KBM-7 (cell line): ENCODE results near the gene NMT1.

Experiments used
- DNase-seq: peaks from one replicate; pipeline ENCODE4 v3.0.0-alpha.2; 2015
- in situ Hi-C: fragments of 300-500 bp; cut with MboI; formaldehyde crosslinking; loops from 2 replicates; pipeline ENCODE4 v1.14.3; 2020; ENCODE audit warnings: low sequenced_read_pairs, low pct_unique_long_range_greater_than_20kb, mixed read lengths

The NMT1 gene

GRCh38 chr17:45139533-45139920 lies 78.4 kb downstream of the NMT1 start:
- no peak for DNase-seq
- in situ Hi-C loops = no loop called here

- DNase-seq = no peak
Measured at GRCh38 chr17:45143094-45143670, 82.1 kb downstream of the NMT1 start.

GRCh38 chr17:45143767-45144198 lies 82.7 kb downstream of the NMT1 start:
- DNase-seq = no peak
- in situ Hi-C loops = no loop called here

More at GRCh38 chr17:45143094-45143670, 82.1 kb downstream of the NMT1 start:
- in situ Hi-C loops = no loop called here

GRCh38 chr17:45144199-45145034 lies 83.3 kb downstream of the NMT1 start:
- DNase-seq = no peak
- in situ Hi-C loops = no loop called here

GRCh38 chr17:45145035-45145389 lies 83.9 kb downstream of the NMT1 start:
- in situ Hi-C loops = no loop called here
- DNase-seq = no peak

- DNase-seq = no peak
- in situ Hi-C loops = no loop called here
Measured at GRCh38 chr17:45146166-45146565, 85.0 kb downstream of the NMT1 start.

- in situ Hi-C loops = no loop called here
Measured at GRCh38 chr17:45146592-45146889, 85.4 kb downstream of the NMT1 start.

GRCh38 chr17:45146890-45147580 lies 85.9 kb downstream of the NMT1 start:
- DNase-seq = no peak
- in situ Hi-C loops = no loop called here

More at GRCh38 chr17:45146592-45146889, 85.4 kb downstream of the NMT1 start:
- no peak for DNase-seq

GRCh38 chr17:45147581-45148182 lies 86.6 kb downstream of the NMT1 start:
- in situ Hi-C loops = no loop called here
- DNase-seq = peak; percentile 93

- peak; percentile 100 for DNase-seq
- in situ Hi-C loops = no loop called here
Measured at GRCh38 chr17:45148183-45149036, 87.3 kb downstream of the NMT1 start, which contains the start of gene HEXIM1. HEXIM1 (plus strand) TSS chr17:45148475; CDS start chr17:45149191, 716 bp downstream.

GRCh38 chr17:45149037-45149668 lies 88.0 kb downstream of the NMT1 start:
- peak; percentile 87 for DNase-seq

GRCh38 chr17:45149669-45150664 lies 88.8 kb downstream of the NMT1 start:
- in situ Hi-C loops = no loop called here
- peak; percentile 57 for DNase-seq

More at GRCh38 chr17:45149037-45149668, 88.0 kb downstream of the NMT1 start:
- in situ Hi-C loops = no loop called here

GRCh38 chr17:45150911-45151809 lies 90.0 kb downstream of the NMT1 start:
- DNase-seq = peak; percentile 54
- in situ Hi-C loops = no loop called here

- in situ Hi-C loops = no loop called here
- no peak for DNase-seq
Measured at GRCh38 chr17:45155029-45155428, 93.9 kb downstream of the NMT1 start.

- in situ Hi-C loops = no loop called here
- peak; percentile 36 for DNase-seq
Measured at GRCh38 chr17:45155483-45155882, 94.4 kb downstream of the NMT1 start.

GRCh38 chr17:45156242-45156641 lies 95.1 kb downstream of the NMT1 start:
- in situ Hi-C loops = no loop called here
- no peak for DNase-seq
